ENCODE measurements around the gene ACOT7. TPM values are rescaled to one million over a fixed set of nuclear protein-coding genes. Genes with fewer than 3 reads are reported as not detected.

Gene ACOT7
- total RNA-seq, 3 donors from 2014 or later: 9.4 to 12.8 (median 11.5) TPM

DNA sequence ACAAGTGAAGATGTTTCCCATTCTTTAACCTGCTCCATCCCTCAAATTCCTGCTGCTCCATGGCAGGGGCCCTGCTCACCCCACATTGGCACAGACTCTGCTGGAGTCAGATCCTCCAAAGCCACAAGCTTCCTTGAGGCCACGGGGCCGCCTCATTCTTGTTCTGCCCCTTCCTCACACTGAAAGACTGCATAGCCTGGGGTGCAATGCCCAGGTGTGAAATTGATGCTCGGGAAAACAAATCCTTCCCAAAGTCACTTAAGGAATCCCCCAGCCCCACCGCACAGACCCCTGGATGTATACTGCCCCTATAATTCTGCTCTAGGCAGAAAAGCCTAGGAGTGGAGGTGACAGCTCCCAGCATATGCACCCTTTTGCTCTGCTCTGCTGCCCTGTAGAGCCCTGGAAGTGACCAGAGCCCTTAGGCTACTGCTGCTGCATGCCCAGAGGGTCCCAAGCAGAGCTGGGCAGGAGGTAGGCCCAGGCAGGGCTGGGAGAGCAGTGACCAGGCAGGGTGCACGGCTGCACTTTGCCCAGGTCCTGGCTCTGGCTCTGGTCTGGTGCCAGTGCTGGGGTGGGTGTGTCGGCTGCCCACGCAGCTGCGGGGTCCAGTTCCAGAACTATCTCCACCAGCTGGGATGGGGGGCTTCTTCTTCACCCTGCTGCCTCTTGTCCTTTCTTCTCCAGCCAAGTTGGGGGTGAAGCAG lies 24.5 kb upstream of the ACOT7 start:
- DNase-seq (ENCODE audit: low spot score in 2 of 2): no peak
- no peak overlapping the region for H3K27ac ChIP-seq
- intact Hi-C loops (cut with DNase I; ENCODE audit: low total_unique reads): no loop called here
- H3K27me3 ChIP-seq: peaks cover 15 to 72% of the 10 kb centered on the region in 2 donors
- TF ChIP-seq, protein P1, sequence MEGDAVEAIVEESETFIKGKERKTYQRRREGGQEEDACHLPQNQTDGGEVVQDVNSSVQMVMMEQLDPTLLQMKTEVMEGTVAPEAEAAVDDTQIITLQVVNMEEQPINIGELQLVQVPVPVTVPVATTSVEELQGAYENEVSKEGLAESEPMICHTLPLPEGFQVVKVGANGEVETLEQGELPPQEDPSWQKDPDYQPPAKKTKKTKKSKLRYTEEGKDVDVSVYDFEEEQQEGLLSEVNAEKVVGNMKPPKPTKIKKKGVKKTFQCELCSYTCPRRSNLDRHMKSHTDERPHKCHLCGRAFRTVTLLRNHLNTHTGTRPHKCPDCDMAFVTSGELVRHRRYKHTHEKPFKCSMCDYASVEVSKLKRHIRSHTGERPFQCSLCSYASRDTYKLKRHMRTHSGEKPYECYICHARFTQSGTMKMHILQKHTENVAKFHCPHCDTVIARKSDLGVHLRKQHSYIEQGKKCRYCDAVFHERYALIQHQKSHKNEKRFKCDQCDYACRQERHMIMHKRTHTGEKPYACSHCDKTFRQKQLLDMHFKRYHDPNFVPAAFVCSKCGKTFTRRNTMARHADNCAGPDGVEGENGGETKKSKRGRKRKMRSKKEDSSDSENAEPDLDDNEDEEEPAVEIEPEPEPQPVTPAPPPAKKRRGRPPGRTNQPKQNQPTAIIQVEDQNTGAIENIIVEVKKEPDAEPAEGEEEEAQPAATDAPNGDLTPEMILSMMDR (IDR thresholded peaks at IDR 0.05): no peak
- TF ChIP-seq POLR2AphosphoS5 (IDR thresholded peaks at IDR 0.05): no peak
- no peak for TF ChIP-seq POLR2A (IDR thresholded peaks at IDR 0.05)
- no peaks in the 10 kb centered on the region for H3K9me3 ChIP-seq
- H3K4me1 ChIP-seq: peaks cover 0 to 10% of the 10 kb centered on the region in 2 donors
- H3K4me3 ChIP-seq: no peak overlapping the region
- no peaks in the 10 kb centered on the region for H3K36me3 ChIP-seq

DNA sequence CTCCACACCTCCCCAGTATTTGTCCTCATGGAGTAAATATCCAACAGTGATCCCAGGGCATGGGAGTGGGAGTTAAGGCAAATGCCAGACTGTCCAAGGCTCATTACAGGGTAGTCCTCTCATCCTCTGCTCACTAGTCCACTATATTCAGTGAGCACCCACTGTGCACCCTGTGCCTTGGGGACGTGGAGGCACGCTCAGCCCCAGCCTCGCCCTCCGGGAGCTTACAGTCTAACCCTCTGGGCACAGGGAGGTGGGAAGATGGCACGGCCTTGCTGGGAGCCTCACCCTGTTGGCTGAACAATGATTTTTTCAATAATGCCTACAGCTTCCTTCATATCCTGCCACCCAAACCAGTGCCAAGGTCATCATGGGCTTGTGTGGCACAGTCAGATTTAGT lies 23.3 kb upstream of the ACOT7 start:
- DNase-seq (ENCODE audit: low spot score in 2 of 2): no peak
- Histone ChIP-seq H3K4me1 (peaks cover 0 to 10% of the 10 kb centered on the region in 2 donors), H3K4me3 (no peak overlapping the region), H3K9me3 (no peaks in the 10 kb centered on the region), H3K36me3 (no peaks in the 10 kb centered on the region), H3K27ac (no peak overlapping the region), H3K27me3 (peaks cover 15 to 72% of the 10 kb centered on the region in 2 donors)
- intact Hi-C loops (cut with DNase I; ENCODE audit: low total_unique reads): no loop called here
- TF ChIP-seq POLR2AphosphoS5 (IDR thresholded peaks at IDR 0.05): no peak
- TF ChIP-seq, protein P1 (IDR thresholded peaks at IDR 0.05): no peak
- no peak for TF ChIP-seq POLR2A (IDR thresholded peaks at IDR 0.05)

DNA sequence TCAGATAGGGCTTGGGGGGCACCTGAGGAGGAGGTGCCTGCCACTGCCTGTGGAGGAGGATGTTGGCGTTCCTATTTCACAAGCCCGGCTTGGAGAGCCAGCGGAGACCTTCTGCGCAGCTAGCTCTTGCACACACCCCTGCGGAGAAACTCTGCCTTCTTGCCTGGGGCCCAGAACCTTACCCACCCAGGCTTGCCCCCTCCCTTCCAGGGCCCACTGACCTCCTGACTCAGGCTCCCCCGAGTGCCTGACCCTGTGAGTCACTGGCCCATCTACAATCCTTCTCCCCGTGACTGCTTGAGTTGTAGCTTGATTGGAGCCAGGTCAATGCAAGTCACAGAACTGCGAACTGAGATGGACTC lies 22.7 kb upstream of the ACOT7 start:
- intact Hi-C loops (cut with DNase I; ENCODE audit: low total_unique reads): no loop called here

DNA sequence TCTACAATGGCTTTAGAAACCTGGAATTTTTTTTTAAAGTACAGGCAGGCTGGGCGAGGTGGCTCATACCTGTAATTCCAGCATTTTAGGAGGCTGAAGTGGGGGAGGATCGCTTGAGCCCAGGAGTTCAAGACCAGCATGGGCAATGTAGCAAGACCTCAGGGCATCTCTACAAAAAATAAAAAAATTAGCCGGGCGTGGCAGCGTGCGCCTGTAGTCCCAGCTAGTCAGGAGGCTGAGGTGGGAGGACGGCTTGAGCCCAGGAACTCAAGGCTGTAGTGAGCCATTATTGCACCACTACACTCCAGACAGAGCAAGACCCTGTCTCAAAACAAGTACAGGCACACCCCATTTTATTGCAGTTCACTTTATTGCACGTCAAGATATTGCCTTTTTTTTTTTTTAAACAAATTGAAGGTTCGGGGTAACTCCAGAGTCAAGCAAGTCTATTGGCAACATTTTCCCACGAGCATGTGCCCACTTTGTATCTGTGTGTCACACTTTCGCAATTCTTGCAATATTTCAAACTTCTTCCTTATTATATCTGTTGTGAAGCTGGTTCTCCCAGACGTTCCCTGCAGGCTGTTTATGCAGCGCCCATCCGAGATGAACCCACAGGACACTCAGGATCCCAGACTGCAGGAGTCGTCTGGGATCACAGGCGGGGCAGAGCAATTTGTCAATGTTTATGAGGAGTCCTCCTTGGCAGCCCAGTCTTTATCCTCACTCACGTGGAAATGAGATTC lies 21.5 kb upstream of the ACOT7 start:
- Histone ChIP-seq H3K27ac (no peak overlapping the region), H3K4me1 (peaks cover 0 to 10% of the 10 kb centered on the region in 2 donors), H3K9me3 (no peaks in the 10 kb centered on the region), H3K4me3 (peak overlapping the region in 1 of 3 donors; percentile 41), H3K27me3 (peaks cover 12 to 55% of the 10 kb centered on the region in 2 donors), H3K36me3 (no peaks in the 10 kb centered on the region)
- DNase-seq (ENCODE audit: low spot score in 2 of 2): no peak
- intact Hi-C loops (cut with DNase I; ENCODE audit: low total_unique reads): no loop called here
- TF ChIP-seq, protein P1 (IDR thresholded peaks at IDR 0.05): no peak
- TF ChIP-seq POLR2AphosphoS5 (IDR thresholded peaks at IDR 0.05): no peak
- TF ChIP-seq POLR2A (IDR thresholded peaks at IDR 0.05): no peak

More for the DNA sequence above, 22.7 kb upstream of the ACOT7 start:
- no peak overlapping the region for H3K27ac ChIP-seq
- peaks cover 0 to 10% of the 10 kb centered on the region in 2 donors for H3K4me1 ChIP-seq
- no peak overlapping the region for H3K4me3 ChIP-seq
- H3K27me3 ChIP-seq: peaks cover 15 to 67% of the 10 kb centered on the region in 2 donors
- H3K36me3 ChIP-seq: no peaks in the 10 kb centered on the region
- H3K9me3 ChIP-seq: no peaks in the 10 kb centered on the region
- no peak for TF ChIP-seq POLR2A (IDR thresholded peaks at IDR 0.05)
- no peak for TF ChIP-seq POLR2AphosphoS5 (IDR thresholded peaks at IDR 0.05)
- TF ChIP-seq, protein P1 (IDR thresholded peaks at IDR 0.05): no peak
- DNase-seq (ENCODE audit: low spot score in 2 of 2): no peak

DNA sequence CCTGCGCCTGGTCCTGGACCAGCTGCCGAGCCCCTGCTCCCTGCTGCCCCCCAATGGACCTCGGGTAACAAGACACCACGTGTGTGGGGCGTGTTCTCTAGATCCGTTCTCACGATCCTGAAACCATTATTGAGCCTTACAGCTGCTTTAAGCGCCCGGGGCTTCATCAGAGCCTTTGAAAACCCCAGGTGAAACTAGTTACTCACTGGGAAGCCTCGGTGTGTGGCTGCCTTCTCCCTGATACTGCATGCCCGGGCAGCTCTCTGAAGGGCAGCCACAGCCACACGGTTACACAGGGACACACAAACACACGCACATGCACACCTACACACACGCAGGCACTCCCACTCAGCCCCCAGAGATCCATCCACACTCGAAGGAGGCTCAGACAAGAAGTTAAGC lies 20.9 kb upstream of the ACOT7 start:
- TF ChIP-seq POLR2A (IDR thresholded peaks at IDR 0.05) (no peak), POLR2AphosphoS5 (IDR thresholded peaks at IDR 0.05) (no peak)
- TF ChIP-seq, protein P1 (IDR thresholded peaks at IDR 0.05): no peak
- Histone ChIP-seq H3K9me3 (no peaks in the 10 kb centered on the region), H3K4me3 (peak overlapping the region in 1 of 3 donors; percentile 41), H3K27me3 (peaks cover 7 to 49% of the 10 kb centered on the region in 2 donors), H3K27ac (no peak overlapping the region), H3K4me1 (peaks cover 0 to 8% of the 10 kb centered on the region in 2 donors), H3K36me3 (no peaks in the 10 kb centered on the region)
- intact Hi-C loops (cut with DNase I; ENCODE audit: low total_unique reads): no loop called here
- no peak for DNase-seq (ENCODE audit: low spot score in 2 of 2)

Measured in breast epithelium (tissue), 4 donors.